Measurements from ENCODE around the gene ICAM4. TPM values are rescaled to one million over a fixed set of nuclear protein-coding genes. Genes with fewer than 3 reads are reported as not detected.
A peak's percentile ranks its signal among the peaks of the same experiment; 100 is the strongest.

ICAM4 gene
- total and polyA plus RNA-seq, 2 of the 8 experiments (the other 6 are each of a cell fraction or from before 2014, with no cell fraction given), result 1.5 to 4.1 TPM

GRCh38 chr19:10315335-10316214 lies 28.8 kb downstream of the ICAM4 start, which contains the start of gene FDX2 (continued):
- no peak for TF ChIP-seq ATF2 (IDR thresholded peaks at IDR 0.05; ENCODE audit: low read length)
- TF ChIP-seq SP1 (IDR thresholded peaks at IDR 0.05; ENCODE audit: low read depth, low read length), result no peak
- TF ChIP-seq MAX (IDR thresholded peaks at IDR 0.05), result peak; percentile 95
- TF ChIP-seq BACH1 (IDR thresholded peaks at IDR 0.05; ENCODE audit: low read length), result no peak
- TF ChIP-seq POLR2AphosphoS5 (IDR thresholded peaks at IDR 0.05; ENCODE audit: low read depth, low read length), result peak; percentile 93
- TF ChIP-seq JUND (IDR thresholded peaks at IDR 0.05; ENCODE audit: low read length), result no peak
- peak; percentile 66 for TF ChIP-seq SAP30 (IDR thresholded peaks at IDR 0.05; ENCODE audit: insufficient read depth, insufficient replicate concordance, low read length)
- peak; percentile 65; the same call in 1 of the 2 replicates for TF ChIP-seq PHF8 (conservative IDR thresholded peaks at IDR 0.05; ENCODE audit: low read depth, low read length)
- TF ChIP-seq CTCF (IDR thresholded peaks at IDR 0.05; ENCODE audit: control extremely low read depth in 1 of 3, insufficient read depth in 1 of 3, low read depth in 1 of 3, low read length in 3 of 3), result no peak
- no peak for TF ChIP-seq NANOG (IDR thresholded peaks at IDR 0.05; ENCODE audit: insufficient read depth, low read depth, low read length, poor library complexity, severe bottlenecking)
- no peak for TF ChIP-seq BRCA1 (IDR thresholded peaks at IDR 0.05; ENCODE audit: low read depth, low read length)
- no peak for TF ChIP-seq CBX8 (IDR thresholded peaks at IDR 0.05; ENCODE audit: borderline replicate concordance, low read depth, low read length)
- TF ChIP-seq E2F6 (IDR thresholded peaks at IDR 0.05), result peak; percentile 69
- peak; percentile 61 for TF ChIP-seq TBP (IDR thresholded peaks at IDR 0.05; ENCODE audit: low read depth, low read length)
- TF ChIP-seq TAF7 (optimal IDR thresholded peaks at IDR 0.05; ENCODE audit: borderline replicate concordance, low read depth, low read length), result peak; percentile 38
- no peak for TF ChIP-seq TEAD4 (IDR thresholded peaks at IDR 0.05; ENCODE audit: low read depth, low read length)
- TF ChIP-seq ATF3 (IDR thresholded peaks at IDR 0.05; ENCODE audit: insufficient read depth, low read depth, low read length), result peak; percentile 91
